OCI-LY1 (cell line): ENCODE results near the gene ELOVL6.

Experiments
- H2AFZ ChIP-seq: fragments of 200-600 bp; sonication (generic), shearing (Covaris generic); 2 replicates; pipeline ENCODE4 v1.6.0; 2014; ENCODE audit warnings: antibody characterized with exemption, mild to moderate bottlenecking, low read length
- H3F3A ChIP-seq: fragments of 200-600 bp; sonication (generic), shearing (Covaris generic); 2 replicates; pipeline ENCODE4 v1.6.0; 2014; ENCODE audit warnings: mild to moderate bottlenecking, antibody characterized with exemption, low read length, moderate library complexity; ENCODE audit not compliant: insufficient read depth
- H3K27ac ChIP-seq: fragments of 200-600 bp; sonication (generic); 2 replicates; pipeline ENCODE4 v1.5.1; 2014; ENCODE audit warnings: low read length, mixed run types, mild to moderate bottlenecking, low read depth; ENCODE audit not compliant: poor library complexity, severe bottlenecking
- H3K27me3 ChIP-seq: fragments of 200-600 bp; sonication (generic); 2 replicates; pipeline ENCODE4 v1.6.0; 2014; ENCODE audit warnings: antibody characterized with exemption, mild to moderate bottlenecking, low read length, moderate library complexity; ENCODE audit not compliant: insufficient read depth
- H3K36me3 ChIP-seq: fragments of 200-600 bp; sonication (generic); 2 replicates; pipeline ENCODE4 v1.6.1; 2014; ENCODE audit warnings: mild to moderate bottlenecking, antibody characterized with exemption, low read length, moderate library complexity, mixed read lengths; ENCODE audit not compliant: insufficient read depth
- H3K4me1 ChIP-seq: fragments of 200-600 bp; sonication (generic); 2 replicates; pipeline ENCODE4 v1.5.1; 2014; ENCODE audit warnings: mild to moderate bottlenecking, low read length, moderate library complexity; ENCODE audit not compliant: insufficient read depth, severe bottlenecking
- H3K4me2 ChIP-seq: fragments of 200-600 bp; sonication (generic), shearing (Covaris generic); 2 replicates; pipeline ENCODE4 v1.6.1; 2014; ENCODE audit warnings: low read length
- H3K4me3 ChIP-seq: fragments of 200-600 bp; sonication (generic); 2 replicates; pipeline ENCODE4 v1.5.1; 2014; ENCODE audit warnings: low read length, low read depth, mild to moderate bottlenecking, mixed read lengths; ENCODE audit not compliant: poor library complexity, severe bottlenecking
- H3K79me2 ChIP-seq: fragments of 200-600 bp; shearing (Covaris generic); 2 replicates; pipeline ENCODE4 v1.6.1; 2016; ENCODE audit warnings: mixed run types, low read length, mixed read lengths; ENCODE audit not compliant: insufficient read depth
- H3K9ac ChIP-seq: fragments of 200-600 bp; sonication (generic), shearing (Covaris generic); 2 replicates; pipeline ENCODE4 v1.6.1; 2014; ENCODE audit warnings: mild to moderate bottlenecking, low read length, mixed read lengths
- H3K9me2 ChIP-seq: fragments of 200-600 bp; sonication (generic), shearing (Covaris generic); 2 replicates; pipeline ENCODE4 v1.6.1; 2014; ENCODE audit warnings: low read depth, mild to moderate bottlenecking, low read length, mixed read lengths
- H3K9me3 ChIP-seq: fragments of 200-600 bp; shearing (Covaris generic); 2 replicates; pipeline ENCODE4 v1.6.1; 2014; ENCODE audit warnings: low read length, mixed read lengths
- H4K20me1 ChIP-seq: fragments of 200-600 bp; sonication (generic), shearing (Covaris generic); 2 replicates; pipeline ENCODE4 v1.6.0; 2016; ENCODE audit warnings: mild to moderate bottlenecking, low read length; ENCODE audit not compliant: insufficient read depth
- EZH2 ChIP-seq: fragments of 200-600 bp; sonication (generic), shearing (Covaris generic); IDR thresholded peaks from 2 replicates; pipeline ENCODE4 v1.8.0; 2017; ENCODE audit warnings: borderline replicate concordance, mixed run types, mild to moderate bottlenecking, antibody characterized with exemption, low read length, moderate library complexity, mixed read lengths
- TF ChIP-seq, protein P1 (sequence below): fragments of 200-600 bp; sonication (generic), shearing (Covaris generic); IDR thresholded peaks from 2 replicates; pipeline ENCODE4 v1.5.1; 2017; ENCODE audit warnings: mild to moderate bottlenecking, antibody characterized with exemption, low read length, moderate library complexity, mixed read lengths

The ELOVL6 gene

DNA sequence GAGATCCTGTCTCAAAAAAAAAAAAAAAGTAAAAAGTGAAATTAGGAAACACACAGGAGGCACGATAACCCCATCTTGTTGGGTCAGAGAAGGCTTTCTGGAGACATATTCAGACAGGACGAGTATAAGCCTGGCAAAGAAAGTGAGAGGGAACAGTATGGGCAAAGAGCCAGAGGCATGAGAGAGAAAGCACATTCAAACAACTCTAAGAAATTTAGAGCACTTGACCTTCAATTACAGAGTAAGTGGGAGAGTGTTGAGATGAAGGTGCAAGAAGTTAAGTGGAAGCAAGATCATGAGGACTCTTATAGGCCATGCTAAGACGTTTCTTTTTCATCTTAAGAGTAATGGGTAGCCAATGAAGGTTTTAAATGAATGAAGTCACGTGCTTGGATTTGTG, 70.4 kb downstream of the ELOVL6 start:
- TF ChIP-seq EZH2, result no peak
- TF ChIP-seq, protein P1, sequence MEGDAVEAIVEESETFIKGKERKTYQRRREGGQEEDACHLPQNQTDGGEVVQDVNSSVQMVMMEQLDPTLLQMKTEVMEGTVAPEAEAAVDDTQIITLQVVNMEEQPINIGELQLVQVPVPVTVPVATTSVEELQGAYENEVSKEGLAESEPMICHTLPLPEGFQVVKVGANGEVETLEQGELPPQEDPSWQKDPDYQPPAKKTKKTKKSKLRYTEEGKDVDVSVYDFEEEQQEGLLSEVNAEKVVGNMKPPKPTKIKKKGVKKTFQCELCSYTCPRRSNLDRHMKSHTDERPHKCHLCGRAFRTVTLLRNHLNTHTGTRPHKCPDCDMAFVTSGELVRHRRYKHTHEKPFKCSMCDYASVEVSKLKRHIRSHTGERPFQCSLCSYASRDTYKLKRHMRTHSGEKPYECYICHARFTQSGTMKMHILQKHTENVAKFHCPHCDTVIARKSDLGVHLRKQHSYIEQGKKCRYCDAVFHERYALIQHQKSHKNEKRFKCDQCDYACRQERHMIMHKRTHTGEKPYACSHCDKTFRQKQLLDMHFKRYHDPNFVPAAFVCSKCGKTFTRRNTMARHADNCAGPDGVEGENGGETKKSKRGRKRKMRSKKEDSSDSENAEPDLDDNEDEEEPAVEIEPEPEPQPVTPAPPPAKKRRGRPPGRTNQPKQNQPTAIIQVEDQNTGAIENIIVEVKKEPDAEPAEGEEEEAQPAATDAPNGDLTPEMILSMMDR, result no peak
- Histone ChIP-seq H3K27me3 (no peaks in the 10 kb centered on the region), H3K4me1 (peaks cover 3% of the 10 kb centered on the region), H3K27ac (no peak overlapping the region), H3K9ac (no peak overlapping the region), H3F3A (no peaks in the 10 kb centered on the region), H3K9me3 (no peaks in the 10 kb centered on the region), H3K36me3 (peaks cover 19% of the 10 kb centered on the region), H3K79me2 (no peaks in the 10 kb centered on the region), H3K4me2 (no peak overlapping the region), H3K9me2 (no peaks in the 10 kb centered on the region), H4K20me1 (no peaks in the 10 kb centered on the region), H2AFZ (no peak overlapping the region), H3K4me3 (no peak overlapping the region)

DNA sequence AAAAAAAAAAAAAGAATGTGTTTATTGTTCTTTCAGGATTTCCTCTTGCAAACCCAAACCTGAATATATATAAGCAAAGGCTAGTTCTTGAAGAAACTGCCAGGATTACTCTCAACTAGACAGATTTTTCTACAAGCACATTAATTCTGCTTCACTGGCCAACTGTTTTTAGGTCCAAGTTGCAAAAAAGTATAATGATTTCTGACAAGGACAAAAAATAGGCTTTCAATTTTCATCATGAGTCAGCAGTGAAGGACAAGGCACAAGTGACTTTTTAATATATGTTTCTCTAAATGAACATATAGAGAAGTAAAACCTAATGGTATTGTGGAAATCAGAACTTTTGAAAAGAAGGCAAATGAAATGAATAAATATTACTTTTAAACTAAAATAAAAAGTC, 73.7 kb downstream of the ELOVL6 start:
- Histone ChIP-seq H3K27ac (no peak overlapping the region), H3K4me1 (peaks cover 3% of the 10 kb centered on the region), H3F3A (no peaks in the 10 kb centered on the region), H2AFZ (no peak overlapping the region), H3K4me3 (no peak overlapping the region), H3K9me3 (no peaks in the 10 kb centered on the region), H3K9ac (no peak overlapping the region), H3K36me3 (peaks cover 23% of the 10 kb centered on the region), H4K20me1 (no peaks in the 10 kb centered on the region), H3K27me3 (no peaks in the 10 kb centered on the region), H3K4me2 (no peak overlapping the region), H3K79me2 (no peaks in the 10 kb centered on the region), H3K9me2 (no peaks in the 10 kb centered on the region)
- TF ChIP-seq, protein P1, result no peak
- TF ChIP-seq EZH2, result no peak

DNA sequence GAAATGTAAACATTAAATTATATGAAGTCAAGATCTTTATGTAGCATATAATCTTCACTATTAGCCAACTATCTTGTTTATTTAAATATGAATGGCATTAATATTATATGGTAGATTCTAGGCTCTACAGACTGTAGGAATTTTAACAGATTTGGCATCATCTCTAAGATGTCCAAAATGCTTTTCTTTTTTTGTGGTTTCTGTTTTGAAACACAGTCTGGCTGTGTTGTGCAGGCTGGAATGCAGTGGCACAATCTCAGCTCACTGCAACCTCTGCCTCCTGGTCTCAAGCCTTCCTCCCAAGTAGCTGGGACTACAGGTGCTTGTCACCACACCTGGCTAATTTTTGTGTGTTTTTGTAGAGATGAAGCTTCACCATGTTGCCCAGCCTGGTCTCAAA, 76.2 kb downstream of the ELOVL6 start:
- H3K4me3 ChIP-seq, result no peak overlapping the region
- H3K9me2 ChIP-seq, result no peaks in the 10 kb centered on the region
- no peaks in the 10 kb centered on the region for H3K27me3 ChIP-seq
- H3K79me2 ChIP-seq, result no peaks in the 10 kb centered on the region
- H3K4me1 ChIP-seq, result no peaks in the 10 kb centered on the region
- no peaks in the 10 kb centered on the region for H3K9me3 ChIP-seq
- no peak overlapping the region for H3K27ac ChIP-seq
- H3K36me3 ChIP-seq, result peaks cover 20% of the 10 kb centered on the region
- no peaks in the 10 kb centered on the region for H4K20me1 ChIP-seq
- no peak overlapping the region for H2AFZ ChIP-seq
- no peak overlapping the region for H3K4me2 ChIP-seq
- TF ChIP-seq, protein P1, result no peak
- no peak for TF ChIP-seq EZH2
- H3F3A ChIP-seq, result no peaks in the 10 kb centered on the region
- no peak overlapping the region for H3K9ac ChIP-seq
